Activated CD4-positive, alpha-beta T cell treated with anti-CD3 and anti-CD28 coated beads, Interleukin-2, Interleukin-4, amounts not matched to agents 100 ng/mL and 50 ng/mL, durations not matched to agents 16 hours and 8 hours (primary cell): ENCODE results near the gene ZBTB37.
"Not testable (repeated sequence)": the region's sequence is repeated elsewhere in the genome, so short reads cannot be mapped to it uniquely, and the experiment has no call there.

Experiments used
- DNase-seq: peaks from one replicate; pipeline ENCODE4 v3.0.0-alpha.2; 2020; ENCODE audit warnings: low spot score

ZBTB37 gene

GRCh38 chr1:173913111-173913510 lies 44.9 kb downstream of the ZBTB37 start:
- DNase-seq = no peak

- peak; percentile 30 for DNase-seq
Observed at GRCh38 chr1:173914366-173914871, 46.2 kb downstream of the ZBTB37 start.

- DNase-seq = no peak
Observed at GRCh38 chr1:173915596-173915995, 47.4 kb downstream of the ZBTB37 start.

GRCh38 chr1:173916667-173917066 lies 48.5 kb downstream of the ZBTB37 start:
- DNase-seq = no peak

GRCh38 chr1:173917149-173917548 lies 49.0 kb downstream of the ZBTB37 start, which contains the start of gene SERPINC1:
Gene SERPINC1, minus strand, starts transcription at chr1:173917327. Its CDS starts 68 bp downstream, at chr1:173917259.
- no peak for DNase-seq

- no peak for DNase-seq
Observed at GRCh38 chr1:173917635-173918493, 49.7 kb downstream of the ZBTB37 start.

- DNase-seq = no peak
Observed at GRCh38 chr1:173920861-173921260, 52.7 kb downstream of the ZBTB37 start.

- DNase-seq = no peak
Observed at GRCh38 chr1:173925306-173926242, 57.4 kb downstream of the ZBTB37 start.

- DNase-seq = not testable (repeated sequence)
Observed at GRCh38 chr1:173930541-173930940, 62.4 kb downstream of the ZBTB37 start.

- no peak for DNase-seq
Observed at GRCh38 chr1:173934440-173934839, 66.3 kb downstream of the ZBTB37 start.

GRCh38 chr1:173937062-173937461 lies 68.9 kb downstream of the ZBTB37 start:
- peak; percentile 18 for DNase-seq

- no peak for DNase-seq
Observed at GRCh38 chr1:173946380-173946921, 78.3 kb downstream of the ZBTB37 start.

- no peak for DNase-seq
Observed at GRCh38 chr1:173948594-173948993, 80.4 kb downstream of the ZBTB37 start.
